Stimulated activated CD8-positive, alpha-beta memory T cell treated with anti-CD3 and anti-CD28 coated beads, Interleukin-2, amount 100 ng/mL, for 1 hour (primary cell): Measurements from ENCODE around the gene GZMH.
"Not testable (repeated sequence)": the region's sequence is repeated elsewhere in the genome, so short reads cannot be mapped to it uniquely, and the experiment has no call there.

Experiments used
- DNase-seq, 2 donors: peaks; one replicate each; pipeline ENCODE4 v3.0.0-alpha.2; 2020; ENCODE audit warnings: low read depth in 2 of 2

Gene GZMH, protein sequence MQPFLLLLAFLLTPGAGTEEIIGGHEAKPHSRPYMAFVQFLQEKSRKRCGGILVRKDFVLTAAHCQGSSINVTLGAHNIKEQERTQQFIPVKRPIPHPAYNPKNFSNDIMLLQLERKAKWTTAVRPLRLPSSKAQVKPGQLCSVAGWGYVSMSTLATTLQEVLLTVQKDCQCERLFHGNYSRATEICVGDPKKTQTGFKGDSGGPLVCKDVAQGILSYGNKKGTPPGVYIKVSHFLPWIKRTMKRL

GRCh38 chr14:24609655-24610344 is at the start of gene GZMH:
GZMH (minus strand) TSS chr14:24609685; CDS start chr14:24609613, 72 bp downstream.
- DNase-seq: no peak

- DNase-seq: not testable (repeated sequence)
These were observed 38.9 kb upstream of the GZMH start for GRCh38 chr14:24648361-24648760.

DNA sequence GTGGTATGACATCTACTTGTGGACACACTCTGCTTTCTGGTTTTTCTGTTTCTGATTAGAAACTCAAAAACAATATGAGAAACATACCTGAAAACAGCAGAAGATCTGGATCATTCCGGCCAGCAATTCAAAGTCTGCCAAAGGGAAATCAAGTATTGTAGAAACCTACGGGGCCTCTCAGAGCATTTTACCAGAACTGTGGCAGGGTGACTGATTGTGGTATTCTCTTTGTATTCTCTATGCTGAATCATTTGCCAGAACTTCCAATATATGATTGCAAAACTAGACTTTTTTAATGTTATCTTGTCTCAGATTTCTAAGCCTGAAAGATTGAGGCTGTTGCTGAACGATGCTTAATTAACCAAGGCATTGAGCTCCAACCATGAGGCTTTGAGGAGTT is 30.4 kb upstream of the GZMH start:
- DNase-seq: no peak

GRCh38 chr14:24639270-24639669 is 29.8 kb upstream of the GZMH start:
- no peak for DNase-seq

GRCh38 chr14:24634158-24634557 is 24.7 kb upstream of the GZMH start, which contains the start of gene GZMB:
GZMB (minus strand) TSS chr14:24634190; CDS start chr14:24634160, 30 bp downstream.
- peak; percentile 33 to 52 for DNase-seq

- no peak for DNase-seq
These were observed 23.9 kb upstream of the GZMH start for GRCh38 chr14:24633353-24633752.

- no peak for DNase-seq
These were observed 23.3 kb upstream of the GZMH start for GRCh38 chr14:24632761-24633160.

- no peak for DNase-seq
These were observed 22.9 kb upstream of the GZMH start for GRCh38 chr14:24632336-24632735.

GRCh38 chr14:24631749-24632335 is 22.4 kb upstream of the GZMH start:
- DNase-seq: no peak

DNA sequence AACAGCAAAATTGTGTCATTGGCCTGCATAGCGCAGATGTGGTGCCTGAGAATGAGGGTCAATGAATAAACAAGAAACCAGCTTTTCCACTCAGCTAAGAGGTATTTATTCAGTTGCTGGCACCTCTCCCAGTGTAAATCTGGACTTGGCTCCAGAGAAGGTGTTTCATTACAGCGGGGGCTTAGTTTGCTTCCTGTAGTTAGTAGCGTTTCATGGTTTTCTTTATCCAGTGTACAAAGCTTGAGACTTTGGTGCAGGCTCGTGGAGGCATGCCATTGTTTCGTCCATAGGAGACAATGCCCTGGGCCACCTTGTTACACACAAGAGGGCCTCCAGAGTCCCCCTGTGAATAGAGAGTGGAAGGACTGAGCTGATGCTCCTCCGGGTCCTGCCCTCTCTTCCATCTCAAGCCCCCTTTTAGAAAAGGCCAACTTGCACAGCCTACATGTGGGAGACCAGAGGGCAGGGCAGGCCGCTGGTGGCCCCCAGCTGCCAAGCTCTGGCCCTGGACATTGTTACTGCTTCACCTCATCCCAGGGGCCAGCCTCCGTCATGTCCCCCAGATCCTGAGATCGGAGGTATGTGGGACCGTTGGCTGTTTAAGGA is 21.5 kb upstream of the GZMH start:
- DNase-seq: no peak

- DNase-seq: no peak
These were observed 20.8 kb upstream of the GZMH start for GRCh38 chr14:24630087-24630871.

DNA sequence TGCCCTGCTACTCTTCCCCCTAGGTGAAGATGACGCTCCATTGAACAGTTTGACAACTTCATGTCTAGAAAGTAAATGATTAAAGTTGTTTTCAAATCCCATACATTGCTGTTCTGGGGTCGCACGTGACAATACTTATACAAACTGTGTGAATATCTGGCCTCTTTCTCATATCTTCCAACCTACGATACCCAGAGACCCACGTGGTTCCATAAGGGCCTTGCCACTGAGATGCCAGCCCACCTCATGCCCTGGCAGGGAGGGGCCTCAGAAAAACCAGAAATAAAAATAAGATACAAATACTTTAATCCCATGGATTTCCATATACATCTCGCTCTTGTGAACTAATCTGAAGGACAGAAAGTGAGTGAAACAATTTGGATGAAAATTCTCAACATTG is 20.0 kb upstream of the GZMH start:
- no peak for DNase-seq

DNA sequence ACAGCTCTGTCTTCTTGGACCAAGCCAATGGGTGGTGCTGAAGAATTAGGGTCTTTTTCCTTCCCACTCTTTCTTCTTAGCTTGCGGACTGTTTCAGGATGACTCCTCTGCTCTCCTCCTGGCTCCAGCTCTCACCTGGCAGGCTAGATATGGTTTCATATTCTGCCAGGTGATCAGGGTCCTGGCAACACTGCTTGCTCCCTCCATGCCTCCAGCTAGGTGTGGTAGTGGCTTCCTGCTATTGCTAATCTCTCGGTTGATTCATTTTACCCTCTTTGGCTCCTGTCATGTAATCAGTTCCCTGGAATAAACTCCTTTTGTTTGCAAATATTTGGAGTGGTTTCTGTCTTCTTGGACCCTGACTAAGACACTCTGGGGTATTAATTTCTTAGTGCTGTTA is 4.3 kb upstream of the GZMH start:
- no peak for DNase-seq

DNA sequence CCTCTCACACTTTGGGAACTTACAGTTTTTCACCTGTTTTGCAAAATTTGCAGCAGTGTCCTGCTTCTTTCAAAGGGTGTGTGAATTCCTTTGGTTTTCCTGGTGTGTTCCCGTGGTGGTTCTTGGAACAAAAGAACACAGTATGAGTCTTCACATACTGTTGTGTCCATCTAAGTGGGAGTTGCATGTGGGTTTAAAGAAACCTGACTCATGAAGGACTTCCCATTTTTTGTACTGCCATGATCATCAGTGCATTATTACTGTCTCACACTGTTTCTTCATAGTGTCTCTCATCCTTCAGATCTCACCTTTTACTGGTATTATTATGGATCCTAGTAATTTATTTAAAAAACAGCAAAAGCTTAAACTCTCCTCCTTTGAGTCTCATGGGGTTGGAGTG is 3.8 kb upstream of the GZMH start:
- no peak for DNase-seq

DNA sequence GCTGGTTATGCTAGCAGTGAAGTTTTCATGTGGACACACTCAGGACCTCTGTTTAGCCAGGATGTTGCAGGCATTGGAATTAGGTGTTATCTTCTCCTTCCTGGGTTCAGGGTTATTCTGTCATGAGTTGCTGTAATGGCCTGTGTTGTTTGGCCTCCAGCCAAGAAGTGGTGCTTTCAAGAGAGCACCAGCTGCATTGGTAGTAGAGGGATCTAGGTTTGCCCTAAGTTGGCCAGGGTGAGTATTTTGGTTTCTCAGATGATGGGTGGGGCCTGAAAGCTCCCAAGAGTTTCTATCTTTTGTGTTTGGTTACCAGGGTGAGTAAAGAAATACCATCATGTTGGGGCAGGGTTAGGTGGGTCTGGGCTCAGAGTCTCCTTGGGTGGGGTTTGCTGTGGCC is 2.7 kb upstream of the GZMH start:
- no peak for DNase-seq

- DNase-seq: no peak
These were observed 1.6 kb downstream of the GZMH start for GRCh38 chr14:24607635-24608514.

- no peak for DNase-seq
These were observed 2.4 kb downstream of the GZMH start for GRCh38 chr14:24607081-24607480.

GRCh38 chr14:24606297-24606696 is 3.2 kb downstream of the GZMH start:
- DNase-seq: no peak

GRCh38 chr14:24605435-24606190 is 3.9 kb downstream of the GZMH start:
- DNase-seq: peak; percentile 29 to 45

DNA sequence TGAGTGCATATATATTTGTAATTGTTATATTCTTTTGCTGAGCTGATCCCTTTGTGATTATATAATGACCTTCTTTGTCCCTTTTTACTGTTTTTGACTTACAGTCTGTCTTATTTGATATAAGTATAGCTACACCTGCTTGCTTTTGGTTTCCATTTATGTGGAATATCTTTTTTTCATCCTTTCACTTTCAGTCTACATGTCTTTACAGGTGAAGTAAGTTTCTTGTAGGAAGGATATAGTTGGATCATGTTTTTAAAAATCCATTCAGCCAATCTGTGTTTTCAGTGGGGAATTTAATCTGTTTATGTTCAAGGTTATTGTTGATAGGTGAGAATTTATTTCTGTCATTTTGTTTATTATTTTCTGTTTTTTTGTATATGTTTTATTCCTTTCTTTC is 12.1 kb downstream of the GZMH start:
- no peak for DNase-seq
